IMR-90 (cell line): ENCODE data around the gene GRIK3. TPM values are rescaled to one million over a fixed set of nuclear protein-coding genes. Genes with fewer than 3 reads are reported as not detected.

ENCODE experiments used
- ATAC-seq: fragments of 200-7000 bp; cut with Tn5 transposase; 2 replicates; pipeline ENCODE4 v1.9.1; 2020; ENCODE audit warnings: low read depth, mild to moderate bottlenecking, moderate library complexity
- BruUV-seq: library from RNA; stranded (reverse); fragments of 400-500 nt; replicated peaks from 2 replicates; lab custom pipeline; 2021; lab: Mats Ljungman, UMichigan
- CTCF ChIA-PET: fragments of 300-600 bp; formaldehyde crosslinking; extraction: SDS; loops from one replicate; lab custom pipeline; 2021; ENCODE audit warnings: antibody characterized with exemption; lab: Yijun Ruan, JAX
- POLR2A ChIA-PET: fragments of 300-600 bp; sonication (Branson Sonifier 250); formaldehyde crosslinking; loops from one replicate; lab custom pipeline; 2022; ENCODE audit warnings: antibody characterized with exemption; ENCODE audit not compliant: unreplicated experiment; lab: Charles Lee
- DNase-seq: peaks from one replicate; pipeline ENCODE4 v3.0.0; 2013
- H2AFZ ChIP-seq: replicated peaks from 2 replicates; pipeline ENCODE3; 2013; ENCODE audit warnings: low read length, mild to moderate bottlenecking; ENCODE audit not compliant: poor library complexity
- H2AK5ac ChIP-seq: 2 replicates; pipeline ENCODE4 v1.6.1; 2013; ENCODE audit warnings: low read depth, low read length, inconsistent platforms
- H2AK9ac ChIP-seq: replicated peaks from 2 replicates; pipeline ENCODE3; 2013; ENCODE audit warnings: mild to moderate bottlenecking, low read depth, low read length, moderate library complexity; ENCODE audit not compliant: poor library complexity
- H2BK120ac ChIP-seq: 2 replicates; pipeline ENCODE4 v1.6.1; 2013; ENCODE audit warnings: low read depth, low read length, inconsistent platforms
- H2BK15ac ChIP-seq: 3 replicates; pipeline ENCODE4 v1.6.1; 2013; ENCODE audit warnings: low read depth, low read length, inconsistent platforms
- H2BK20ac ChIP-seq: 2 replicates; pipeline ENCODE4 v1.6.1; 2013; ENCODE audit warnings: low read depth, mild to moderate bottlenecking, inconsistent platforms, low read length, moderate library complexity
- H2BK5ac ChIP-seq: 2 replicates; pipeline ENCODE4 v1.6.1; 2013; ENCODE audit warnings: mild to moderate bottlenecking, low read depth, low read length, inconsistent platforms; ENCODE audit not compliant: poor library complexity, severe bottlenecking
- H3K14ac ChIP-seq: replicated peaks from 2 replicates; pipeline ENCODE4 v1.6.1; 2013; ENCODE audit warnings: low read depth, low read length, inconsistent platforms
- H3K18ac ChIP-seq: 2 replicates; pipeline ENCODE4 v1.6.1; 2013; ENCODE audit warnings: low read depth, low read length, control low read depth
- H3K23ac ChIP-seq: 2 replicates; pipeline ENCODE4 v1.6.1; 2013; ENCODE audit warnings: low read depth, low read length, inconsistent platforms
- H3K27ac ChIP-seq: 2 replicates; pipeline ENCODE4 v1.5.1; 2013; ENCODE audit warnings: mild to moderate bottlenecking, control low read depth, low read length; ENCODE audit not compliant: insufficient read depth
- H3K27me3 ChIP-seq: 2 replicates; pipeline ENCODE4 v1.6.1; 2013; ENCODE audit warnings: low read length; ENCODE audit not compliant: control insufficient read depth, insufficient read depth
- H3K36me3 ChIP-seq: 2 replicates; pipeline ENCODE4 v1.6.1; 2013; ENCODE audit warnings: low read length, mixed read lengths; ENCODE audit not compliant: control insufficient read depth, insufficient read depth
- H3K4ac ChIP-seq: 2 replicates; pipeline ENCODE4 v1.6.1; 2013; ENCODE audit warnings: low read depth, low read length, inconsistent platforms
- H3K4me1 ChIP-seq: 2 replicates; pipeline ENCODE4 v1.6.1; 2013; ENCODE audit warnings: low read length, mixed read lengths; ENCODE audit not compliant: control insufficient read depth, insufficient read depth
- H3K4me2 ChIP-seq: 2 replicates; pipeline ENCODE4 v1.6.1; 2013; ENCODE audit warnings: low read depth, mild to moderate bottlenecking, control low read depth, low read length, moderate library complexity
- H3K4me3 ChIP-seq: 2 replicates; pipeline ENCODE4 v1.5.1; 2013; ENCODE audit warnings: low read depth, mild to moderate bottlenecking, control low read depth, low read length, moderate library complexity; ENCODE audit not compliant: insufficient read depth
- H3K56ac ChIP-seq: 2 replicates; pipeline ENCODE4 v1.6.1; 2013; ENCODE audit warnings: low read length, inconsistent platforms; ENCODE audit not compliant: insufficient read depth; ENCODE audit errors: extremely low read depth
- H3K79me1 ChIP-seq, 2 experiments: 2 replicates each; pipeline ENCODE4 v1.6.1; 2013; ENCODE audit warnings: low read length in 2 of 2, inconsistent platforms in 1 of 2, low read depth in 1 of 2
- H3K9ac ChIP-seq: 2 replicates; pipeline ENCODE4 v1.6.1; 2013; ENCODE audit warnings: low read depth, low read length, control low read depth
- H3K9me1 ChIP-seq: 2 replicates; pipeline ENCODE4 v1.6.1; 2013; ENCODE audit warnings: low read length, inconsistent platforms; ENCODE audit not compliant: insufficient read depth
- H3K9me3 ChIP-seq: 2 replicates; pipeline ENCODE4 v1.6.1; 2013; ENCODE audit warnings: low read length; ENCODE audit not compliant: control insufficient read depth, insufficient read depth
- H4K20me1 ChIP-seq: 2 replicates; pipeline ENCODE4 v1.6.1; 2013; ENCODE audit warnings: low read length, inconsistent platforms; ENCODE audit not compliant: insufficient read depth
- H4K5ac ChIP-seq: 2 replicates; pipeline ENCODE4 v1.6.1; 2013; ENCODE audit warnings: mild to moderate bottlenecking, low read depth, low read length, control low read depth
- H4K8ac ChIP-seq, 2 experiments: 2 replicates each; pipeline ENCODE4 v1.6.1; 2013; ENCODE audit warnings: low read depth in 2 of 2, low read length in 2 of 2, control low read depth in 1 of 2, inconsistent platforms in 1 of 2
- H4K91ac ChIP-seq: 2 replicates; pipeline ENCODE4 v1.6.1; 2013; ENCODE audit warnings: low read depth, low read length, inconsistent platforms; ENCODE audit not compliant: insufficient read depth
- BHLHE40 ChIP-seq: fragments of 150-350 bp; IDR thresholded peaks from 2 replicates; pipeline ENCODE4 v1.6.1; 2016; ENCODE audit warnings: mild to moderate bottlenecking, low read depth, low read length
- FOS ChIP-seq: fragments of 150-350 bp; IDR thresholded peaks from 2 replicates; pipeline ENCODE4 v1.6.1; 2016; ENCODE audit warnings: low read depth, low read length
- MAFK ChIP-seq: IDR thresholded peaks from 2 replicates; pipeline ENCODE4 v1.6.1; 2012; ENCODE audit warnings: low read depth, low read length, improper control_type of control experiment
- MAZ ChIP-seq: IDR thresholded peaks from 2 replicates; pipeline ENCODE4 v1.6.1; 2012; ENCODE audit warnings: low read depth, mild to moderate bottlenecking, low read length, improper control_type of control experiment, moderate library complexity, borderline replicate concordance
- MXI1 ChIP-seq: IDR thresholded peaks from 2 replicates; pipeline ENCODE4 v1.6.1; 2012; ENCODE audit warnings: low read depth, mild to moderate bottlenecking, low read length, moderate library complexity, borderline replicate concordance
- NFE2L2 ChIP-seq: fragments of 150-350 bp; IDR thresholded peaks from 2 replicates; pipeline ENCODE4 v1.6.1; 2016; ENCODE audit warnings: low read depth, mild to moderate bottlenecking, low read length
- RAD21 ChIP-seq: IDR thresholded peaks from 2 replicates; pipeline ENCODE4 v1.6.1; 2012; ENCODE audit warnings: low read length, improper control_type of control experiment
- RCOR1 ChIP-seq: IDR thresholded peaks from 2 replicates; pipeline ENCODE4 v1.6.1; 2012; ENCODE audit warnings: mild to moderate bottlenecking, low read length, improper control_type of control experiment; ENCODE audit not compliant: insufficient replicate concordance
- RFX5 ChIP-seq: IDR thresholded peaks from 2 replicates; pipeline ENCODE4 v1.8.0; 2012; ENCODE audit warnings: low read depth, mild to moderate bottlenecking, low read length, moderate library complexity
- SMC3 ChIP-seq: fragments of 150-350 bp; IDR thresholded peaks from 2 replicates; pipeline ENCODE4 v1.6.1; 2016; ENCODE audit warnings: low read depth, mild to moderate bottlenecking, antibody characterized with exemption, low read length, moderate library complexity
- dilution Hi-C: fragments of 300-500 bp; cut with HindIII; formaldehyde crosslinking; loops from one replicate; pipeline ENCODE4 v1.14.3; 2018; ENCODE audit warnings: low sequenced_read_pairs; ENCODE audit not compliant: unreplicated experiment
- in situ Hi-C: fragments of 300-500 bp; cut with MboI; formaldehyde crosslinking; loops from 3 replicates; pipeline ENCODE4 v1.14.3; 2019; ENCODE audit warnings: low sequenced_read_pairs, inconsistent platforms, mixed read lengths
- intact Hi-C: fragments of 100-400 bp; cut with micrococcal nuclease; formaldehyde crosslinking; loops from 2 replicates; pipeline ENCODE4 v1.10.0; 2022
- polyA plus RNA-seq, 3 experiments: library from polyadenylated mRNA; depleted of rRNA; stranded (reverse); fragments of >200 nt; gene quantifications; 2 replicates each; pipeline ENCODE4 v1.2.3, GENCODE V29; 2012; ENCODE audit warnings: low replicate concordance in 1 of 3
- total RNA-seq: library from RNA; depleted of rRNA; stranded (reverse); fragments of >200 nt; gene quantifications from 2 replicates; pipeline ENCODE4 v1.2.3, GENCODE V29; 2012

GRIK3 gene
- total and polyA plus RNA-seq, 2 of the 4 experiments (the other 2 are of a cell fraction) = not detected

- DNase-seq (no peak), ATAC-seq (no peak)
- Histone ChIP-seq H4K5ac (no peak overlapping the region), H2BK120ac (no peak overlapping the region), H4K20me1 (no peaks in the 10 kb centered on the region), H3K9ac (no peak overlapping the region), H3K9me1 (no peaks in the 10 kb centered on the region), H3K4ac (no peak overlapping the region), H3K27ac (no peak overlapping the region), H3K4me1 (no peaks in the 10 kb centered on the region), H2BK20ac (no peak overlapping the region), H3K4me2 (no peak overlapping the region), H3K18ac (no peak overlapping the region), H3K36me3 (no peaks in the 10 kb centered on the region), H3K4me3 (no peak overlapping the region), H3K27me3 (no peaks in the 10 kb centered on the region), H3K79me1 (no peaks in the 10 kb centered on the region), H4K8ac (no peak overlapping the region), H2BK15ac (no peak overlapping the region), H2AFZ (no peak overlapping the region), H4K91ac (no peak overlapping the region), H3K14ac (no peak overlapping the region), H3K9me3 (no peaks in the 10 kb centered on the region), H2AK9ac (no peak overlapping the region), H2BK5ac (no peak overlapping the region), H3K23ac (no peak overlapping the region), H3K56ac (no peak overlapping the region), H2AK5ac (no peak overlapping the region)
- no TSS peak for BruUV-seq
- dilution Hi-C loops = no loop called here
- ChIA-PET CTCF (no interaction called here), POLR2A (no interaction called here)
- in situ Hi-C loops = no loop called here
- TF ChIP-seq RAD21 (no peak), SMC3 (no peak), MXI1 (no peak), MAZ (no peak), NFE2L2 (no peak), FOS (no peak), RFX5 (no peak), MAFK (no peak), BHLHE40 (no peak), RCOR1 (no peak)
- intact Hi-C loops = no loop called here
These were observed 244.8 kb downstream of the GRIK3 start for GRCh38 chr1:36789535-36789934.
